Activated T-cell treated with anti-CD3 and anti-CD28 coated beads for 24 hours (primary cell): ENCODE results near the gene HARBI1.
"Not testable (repeated sequence)": the region's sequence is repeated elsewhere in the genome, so short reads cannot be mapped to it uniquely, and the experiment has no call there.

Experiments used
- DNase-seq: peaks from one replicate; pipeline ENCODE4 v3.0.0-alpha.2; 2020; ENCODE audit warnings: low read depth

Gene HARBI1

DNA sequence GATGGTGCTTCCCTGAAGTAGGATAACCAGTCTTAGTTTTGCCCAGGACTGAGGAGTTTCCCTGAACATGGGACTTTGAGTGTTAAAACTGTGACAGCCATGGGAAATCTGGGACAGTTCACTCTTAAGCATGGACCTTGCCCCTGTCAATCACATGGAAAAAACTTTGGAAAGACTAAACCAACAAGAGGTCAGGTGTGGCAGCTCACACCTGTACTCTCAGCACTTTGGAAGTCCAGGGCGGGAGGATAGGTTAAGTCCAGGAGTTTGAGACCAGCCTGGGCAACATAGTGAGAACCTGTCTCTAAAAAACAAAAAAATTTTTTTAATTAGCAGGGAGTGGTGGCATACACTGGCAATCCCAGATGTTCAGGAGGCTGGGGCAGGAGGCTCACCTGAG, 19.9 kb downstream of the HARBI1 start:
- DNase-seq = no peak

DNA sequence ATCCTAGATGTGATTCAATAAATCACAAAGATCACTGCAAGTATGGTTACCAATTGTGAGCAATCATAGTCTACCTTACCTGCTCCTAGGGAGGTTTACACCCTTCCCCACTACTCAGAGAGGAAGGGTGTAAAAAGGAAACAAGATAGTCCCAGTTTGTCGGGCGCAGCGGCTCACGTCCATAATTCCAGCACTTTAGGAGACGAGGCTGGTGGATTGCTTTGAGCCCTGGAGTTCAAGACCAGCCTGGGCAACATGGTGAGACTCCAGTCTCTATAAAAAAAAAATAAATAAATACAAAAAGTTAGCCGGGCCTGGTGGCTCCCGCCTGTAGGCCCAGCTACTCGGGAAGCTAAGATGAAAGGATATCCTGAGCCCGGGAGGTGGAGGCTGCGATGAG, 22.2 kb downstream of the HARBI1 start:
- DNase-seq = no peak

DNA sequence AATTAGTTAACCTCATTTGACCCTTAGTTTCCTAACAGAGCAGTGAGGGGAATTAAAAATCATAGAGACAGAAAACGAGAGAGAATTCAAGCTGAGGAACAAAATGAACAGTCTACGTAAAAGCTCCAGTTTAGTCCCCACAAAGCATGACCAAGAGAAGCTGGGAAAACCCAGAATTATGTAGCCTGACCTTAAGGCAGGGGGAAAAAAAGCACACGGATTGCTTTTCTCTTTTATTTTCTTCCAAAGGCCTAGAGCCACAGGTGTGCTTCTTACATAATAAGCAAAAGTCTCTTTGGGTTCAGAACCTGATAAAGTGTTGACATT, 22.7 kb downstream of the HARBI1 start:
- no peak for DNase-seq

DNA sequence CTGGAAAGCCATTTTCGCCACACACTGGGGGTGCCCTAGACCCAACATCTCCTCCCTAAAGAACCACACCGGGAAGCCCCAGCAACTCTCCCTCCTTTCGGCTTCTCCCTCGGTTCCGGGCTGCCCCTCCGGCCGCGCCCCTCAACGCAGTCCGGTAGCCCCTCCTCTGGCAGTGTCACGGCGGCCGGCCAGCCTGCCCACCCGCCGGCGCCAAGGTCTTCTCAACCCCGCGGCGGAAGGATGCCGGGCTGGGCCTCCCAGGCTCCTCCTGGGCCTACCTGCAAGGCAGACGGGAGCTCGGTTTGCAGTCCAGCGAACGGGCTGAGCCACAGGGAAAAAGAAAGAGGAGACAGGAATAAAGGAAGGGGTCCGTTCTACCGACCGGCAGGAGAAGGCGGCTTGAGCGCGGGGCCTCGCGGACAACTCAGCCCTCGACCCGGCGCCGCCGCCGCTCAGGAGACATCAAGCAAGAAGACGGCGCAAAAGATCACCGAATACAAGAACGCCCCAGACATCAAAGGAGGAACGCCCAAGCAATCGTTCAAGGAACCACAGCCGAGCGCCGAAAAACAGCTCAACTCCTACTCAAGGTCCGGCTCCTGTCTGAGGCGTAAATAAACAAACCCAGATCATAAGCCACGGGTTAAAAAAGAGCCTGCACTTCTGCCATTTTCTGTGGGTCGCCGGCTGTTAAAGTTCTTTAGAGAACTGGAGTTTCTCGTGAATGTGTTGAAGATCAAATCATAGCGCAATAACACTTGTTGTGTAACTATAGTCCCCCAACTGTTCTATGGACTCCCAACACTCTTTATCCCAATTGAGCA, 23.3 kb downstream of the HARBI1 start, which contains the start of gene AMBRA1:
AMBRA1 (minus strand) TSS at position 474 of the 824 bp plus-strand sequence. CDS start 45,643 bp downstream, outside the sequence.
- DNase-seq = peak; percentile 83

DNA sequence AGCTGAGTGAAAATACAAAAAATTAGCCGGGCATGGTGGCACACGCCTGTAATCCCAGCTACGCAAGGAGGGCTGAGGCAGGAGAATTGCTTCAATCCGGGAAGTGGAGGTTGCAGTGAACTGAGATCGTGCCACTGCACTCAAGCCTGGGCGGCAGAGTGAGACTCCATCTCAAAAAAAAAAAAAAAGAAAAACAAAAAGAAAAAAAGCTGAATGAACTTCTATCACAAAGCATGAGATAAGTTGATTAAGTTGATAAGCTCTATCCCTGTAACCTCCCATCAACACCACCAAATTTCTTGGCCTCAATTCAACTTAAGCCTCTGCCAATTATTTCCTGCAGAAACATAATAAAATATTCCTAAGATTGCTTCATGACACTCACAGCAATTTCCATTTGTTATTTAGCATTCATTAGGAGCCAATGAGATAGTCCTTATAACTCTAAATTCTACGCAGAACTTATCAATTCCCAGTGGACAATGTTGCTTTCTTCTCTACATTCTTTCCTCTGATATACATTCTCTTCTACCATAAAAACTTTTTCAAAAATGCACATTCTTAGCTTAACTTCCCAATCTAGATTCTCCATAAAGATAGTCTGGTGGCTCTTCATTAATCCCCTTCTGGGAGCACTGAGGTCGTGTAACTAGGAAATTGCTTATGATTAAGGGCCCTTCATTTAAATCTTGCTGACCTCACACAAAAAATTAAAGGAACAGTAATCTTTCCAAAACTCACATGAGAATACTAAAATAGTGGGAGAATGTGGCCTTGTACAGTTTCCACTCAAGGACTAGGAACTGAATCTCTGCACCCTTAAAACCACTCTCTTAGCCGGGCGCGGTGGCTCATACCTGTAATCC, 26.1 kb downstream of the HARBI1 start:
- no peak for DNase-seq

DNA sequence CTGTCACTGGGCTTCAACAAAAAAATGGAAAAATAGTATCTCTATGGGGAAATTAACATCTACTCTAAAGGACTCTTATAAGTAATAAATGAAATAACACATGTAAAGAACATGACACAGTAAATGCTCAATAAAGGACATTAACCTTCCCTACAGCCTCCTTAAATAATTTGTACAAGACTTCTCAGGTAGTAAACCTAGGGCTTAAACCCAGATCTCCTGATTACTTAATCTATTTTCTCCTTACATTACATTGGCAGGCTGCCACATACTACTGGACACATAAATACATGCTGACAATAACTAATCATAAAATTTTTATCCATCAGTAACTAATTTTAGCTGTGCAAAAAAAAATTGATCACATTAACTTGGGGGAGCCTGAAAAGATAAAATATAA, 28.1 kb downstream of the HARBI1 start:
- DNase-seq = no peak

DNA sequence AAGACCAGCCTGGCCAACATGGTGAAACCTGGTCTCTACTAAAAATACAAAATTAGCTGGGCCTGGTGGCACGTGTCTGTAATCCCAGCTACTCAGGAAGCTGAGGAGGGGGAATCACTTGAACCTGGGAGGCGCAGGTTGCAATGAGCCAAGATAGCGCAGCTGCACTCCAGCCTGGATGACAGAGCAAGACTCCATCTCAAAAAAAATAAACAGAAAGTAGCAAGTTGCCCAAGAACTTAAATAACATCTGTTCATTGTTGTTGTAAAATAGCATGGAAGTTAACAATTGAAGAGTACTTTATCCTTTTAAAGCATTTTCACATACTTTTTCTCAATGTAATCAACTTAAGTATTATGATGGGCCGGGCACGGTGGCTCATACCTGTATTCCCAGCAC, 28.9 kb downstream of the HARBI1 start:
- no peak for DNase-seq

DNA sequence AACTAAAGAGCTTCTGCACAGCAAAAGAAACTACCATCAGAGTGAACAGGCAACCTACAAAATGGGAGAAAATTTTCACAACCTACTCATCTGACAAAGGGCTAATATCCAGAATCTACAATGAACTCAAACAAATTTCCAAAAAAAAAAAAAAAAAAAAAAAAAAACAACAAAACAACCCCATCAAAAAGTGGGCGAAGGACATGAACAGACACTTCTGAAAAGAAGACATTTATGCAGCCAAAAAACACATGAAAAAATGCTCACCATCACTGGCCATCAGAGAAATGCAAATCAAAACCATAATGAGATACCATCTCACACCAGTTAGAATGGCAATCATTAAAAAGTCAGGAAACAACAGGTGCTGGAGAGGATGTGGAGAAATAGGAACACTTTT, 33.5 kb downstream of the HARBI1 start:
- not testable (repeated sequence) for DNase-seq

DNA sequence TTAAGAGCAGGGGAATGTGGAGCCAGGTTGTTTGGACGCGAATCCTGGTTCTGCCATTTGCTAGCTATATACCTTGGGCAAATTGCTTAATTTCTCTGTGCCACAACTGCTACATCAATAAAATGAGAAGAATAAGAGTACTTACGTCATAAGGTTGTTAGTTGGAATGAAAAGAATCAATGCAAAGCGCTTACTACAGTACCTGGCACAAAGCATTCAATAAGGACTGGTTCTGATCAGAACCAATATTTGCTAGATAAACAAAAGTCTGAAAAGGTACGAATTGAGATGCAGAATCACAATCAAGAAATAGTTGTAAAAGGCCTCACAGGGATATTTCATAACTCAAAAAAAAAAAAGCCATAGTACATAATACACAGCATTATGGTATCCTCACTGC, 34.4 kb downstream of the HARBI1 start:
- no peak for DNase-seq

DNA sequence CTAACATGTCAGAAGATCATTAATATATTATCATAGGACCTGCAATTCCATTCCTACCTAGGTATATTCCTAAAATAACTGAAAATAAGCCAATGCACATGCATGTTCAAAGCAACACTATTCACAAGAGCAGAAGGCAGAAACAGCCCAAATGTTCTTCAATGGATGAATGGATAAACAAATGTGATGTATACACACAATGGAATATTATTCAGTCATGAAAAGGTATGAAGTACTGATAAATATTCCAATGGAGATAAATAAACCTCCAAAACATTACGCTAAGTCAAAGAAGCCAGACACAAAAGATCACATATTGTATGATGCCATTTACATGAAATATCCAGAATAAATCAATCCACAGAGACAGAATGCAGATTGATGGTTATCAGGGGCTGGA, 40.0 kb downstream of the HARBI1 start:
- DNase-seq = no peak

DNA sequence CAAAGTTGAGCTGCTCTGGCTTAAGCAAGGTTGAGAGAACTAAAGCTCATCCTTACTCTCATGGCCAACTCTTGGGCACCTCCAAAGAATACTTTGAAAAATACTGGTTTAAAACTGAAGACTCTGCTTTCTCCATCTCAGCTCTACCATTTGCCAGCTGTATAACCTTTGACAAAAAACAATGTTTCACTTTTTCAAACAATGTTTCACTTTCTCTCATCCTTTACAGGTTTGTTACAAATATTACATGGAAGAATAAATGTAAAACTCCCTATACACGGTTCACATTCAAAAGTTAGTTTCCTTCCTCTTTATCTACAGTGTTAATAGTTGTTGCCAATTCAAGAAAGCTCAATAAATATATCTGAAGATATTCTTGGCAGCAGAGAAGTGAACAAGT, 42.4 kb downstream of the HARBI1 start:
- DNase-seq = no peak

DNA sequence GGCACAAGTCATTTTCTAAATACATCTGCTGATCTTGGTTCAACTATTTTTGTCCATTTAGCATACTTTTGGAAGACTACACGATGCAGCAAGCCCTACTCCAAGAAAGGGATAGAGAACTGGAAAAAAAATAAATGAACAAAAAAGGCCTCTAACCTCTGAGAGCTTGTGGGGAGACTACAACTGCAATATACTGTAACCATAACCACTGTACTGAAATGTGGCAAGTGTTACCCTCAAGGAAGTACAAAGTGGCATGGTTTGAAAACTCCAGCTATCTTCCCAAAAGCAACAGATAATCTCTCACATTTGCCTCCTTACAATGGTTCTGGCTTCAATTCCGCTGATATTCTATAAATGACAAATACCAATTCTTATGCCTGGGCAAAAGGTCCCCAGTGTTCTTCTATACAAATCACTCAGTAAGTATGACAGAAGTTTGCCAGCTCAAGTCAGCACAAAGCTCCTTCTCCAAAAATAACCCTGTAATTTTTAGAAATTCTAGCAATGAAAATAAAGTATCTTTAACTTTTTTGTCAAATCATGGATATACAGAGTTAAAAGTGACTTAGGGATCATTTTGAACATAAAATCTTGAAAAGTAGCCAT, 46.1 kb downstream of the HARBI1 start:
- no peak for DNase-seq

DNA sequence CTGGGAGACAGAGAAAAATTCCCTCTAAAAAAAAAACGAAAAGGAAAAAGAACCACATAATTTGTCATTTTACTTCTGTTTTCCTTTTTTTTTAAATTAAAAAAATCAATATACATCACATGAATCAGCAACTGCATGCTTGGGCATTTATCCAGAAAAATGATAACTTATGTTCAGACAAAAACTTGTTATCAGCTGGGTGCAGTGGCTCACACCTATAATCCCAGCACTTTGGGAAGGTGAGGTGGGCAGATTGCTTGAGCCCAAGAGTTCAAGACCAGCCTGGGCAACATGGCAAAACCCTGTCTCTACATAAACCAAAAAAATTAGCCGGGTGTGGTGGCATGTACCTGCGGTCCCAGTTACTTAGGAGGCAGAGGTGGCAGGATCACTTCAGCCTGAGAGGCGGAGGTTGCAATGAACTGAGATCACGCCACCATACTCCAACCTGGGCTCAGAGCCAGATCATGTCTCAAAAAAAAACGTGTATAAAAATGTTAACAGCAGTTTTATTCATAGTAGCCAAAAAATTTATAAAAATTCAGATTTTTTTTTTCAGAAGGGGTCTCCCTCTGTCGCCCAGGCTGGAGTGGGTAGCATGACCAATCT, 51.7 kb downstream of the HARBI1 start:
- no peak for DNase-seq

DNA sequence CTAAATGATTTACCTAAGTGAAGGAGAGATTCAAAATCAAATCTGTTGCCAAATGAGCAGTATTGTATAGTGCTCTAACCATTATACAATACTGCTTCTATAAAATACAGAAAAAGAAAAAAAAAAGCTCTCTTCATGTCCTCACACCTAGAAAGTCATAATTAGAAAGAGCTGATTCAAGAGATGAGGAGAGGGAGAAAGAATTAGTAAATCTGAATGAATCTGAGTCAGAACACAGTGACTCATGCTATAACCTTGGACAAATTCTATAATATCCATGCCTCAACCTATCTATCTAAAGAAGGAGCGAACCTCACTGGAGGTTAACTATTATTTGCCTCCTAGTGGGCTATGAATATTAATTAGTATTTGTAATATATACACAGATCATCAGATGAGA, 52.6 kb downstream of the HARBI1 start:
- DNase-seq = no peak

DNA sequence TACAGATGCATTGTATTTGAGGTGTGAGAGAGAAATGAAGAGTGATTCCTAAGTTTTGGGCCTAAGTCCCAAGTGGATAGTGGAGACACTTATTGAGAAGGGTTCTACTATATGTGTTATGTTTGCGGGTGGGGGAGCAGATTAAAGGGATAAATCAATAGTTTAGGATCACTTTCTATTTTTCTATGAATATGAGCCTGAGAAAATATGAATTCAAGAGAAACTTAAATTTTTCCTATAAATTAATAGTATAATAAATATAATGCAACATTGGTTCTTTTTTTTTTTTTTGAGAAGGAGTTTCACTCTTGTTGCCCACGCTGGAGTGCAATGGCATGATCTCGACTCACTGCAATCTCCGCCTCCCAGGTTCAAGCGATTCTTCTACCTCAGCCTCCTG, 54.5 kb downstream of the HARBI1 start:
- no peak for DNase-seq

DNA sequence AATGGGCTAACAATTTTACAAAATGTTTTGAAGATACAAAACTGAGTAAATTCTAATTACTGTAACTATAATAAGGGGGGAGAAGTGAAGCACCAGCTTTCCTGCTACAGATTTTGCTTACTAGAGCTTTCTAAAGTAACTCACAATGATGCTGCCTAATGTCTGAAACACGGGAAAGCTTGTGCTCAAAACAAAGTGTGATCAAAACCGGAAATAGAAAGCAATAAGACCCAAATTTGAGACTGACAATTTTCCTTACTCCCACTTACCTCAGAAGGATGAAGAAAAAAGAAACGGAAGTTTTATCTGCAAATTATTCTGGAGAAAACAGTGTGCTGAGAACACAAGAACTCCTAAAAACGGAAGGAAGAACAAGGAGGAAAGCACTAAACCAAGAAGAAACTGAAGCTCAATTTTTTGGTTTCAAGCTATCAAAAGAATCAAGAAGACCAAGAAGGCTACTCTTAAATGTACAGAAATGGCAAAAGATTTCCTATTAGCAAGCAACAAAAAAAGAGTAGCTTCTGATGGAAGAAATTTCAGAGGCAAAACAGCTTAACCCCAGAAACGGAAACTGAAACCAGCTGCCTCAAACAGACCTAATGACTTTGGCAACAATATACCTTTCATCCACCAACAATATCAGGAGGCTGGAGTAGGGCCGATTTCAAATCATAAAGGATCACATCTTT, 56.6 kb downstream of the HARBI1 start:
- no peak for DNase-seq

DNA sequence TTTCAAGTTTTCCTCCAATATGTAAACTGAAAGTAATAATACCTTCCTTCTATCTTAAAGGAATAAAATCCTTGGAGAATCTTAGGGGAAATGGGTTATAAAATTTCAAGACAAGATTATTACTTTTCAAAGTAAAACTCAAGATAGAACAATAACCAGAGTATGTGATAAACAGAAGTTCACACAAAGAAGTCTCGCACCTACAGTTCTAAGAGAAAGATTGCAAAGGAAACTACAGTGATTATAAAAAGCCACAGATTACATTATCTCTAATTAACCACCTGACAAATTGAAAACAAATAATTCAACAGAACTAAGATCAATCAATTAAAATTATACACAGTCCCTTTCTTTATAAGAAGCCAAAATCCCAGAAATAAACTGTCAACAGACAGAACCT, 57.2 kb downstream of the HARBI1 start:
- no peak for DNase-seq

DNA sequence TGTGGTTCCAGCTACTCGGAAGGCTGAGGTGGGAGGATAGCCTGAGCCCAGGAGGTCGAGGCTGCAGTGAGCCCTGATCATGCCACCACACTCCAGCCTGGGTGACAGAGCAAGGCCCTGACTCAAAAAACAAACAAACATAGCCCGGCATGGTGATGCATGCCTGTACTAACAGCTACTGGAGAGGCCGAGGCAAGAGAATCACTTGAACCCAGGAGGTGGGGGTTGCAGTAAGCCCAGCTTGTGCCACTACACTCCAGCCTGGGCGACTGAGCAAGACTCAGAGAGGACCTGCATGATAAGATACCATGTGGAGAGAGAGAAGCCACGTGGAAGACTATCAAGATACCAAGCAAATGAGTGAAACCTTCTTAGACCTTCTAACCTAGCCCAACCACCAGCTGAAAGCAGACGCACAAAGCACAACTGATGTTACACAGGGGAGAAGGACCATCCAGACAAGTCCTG, 59.3 kb downstream of the HARBI1 start:
- no peak for DNase-seq

DNA sequence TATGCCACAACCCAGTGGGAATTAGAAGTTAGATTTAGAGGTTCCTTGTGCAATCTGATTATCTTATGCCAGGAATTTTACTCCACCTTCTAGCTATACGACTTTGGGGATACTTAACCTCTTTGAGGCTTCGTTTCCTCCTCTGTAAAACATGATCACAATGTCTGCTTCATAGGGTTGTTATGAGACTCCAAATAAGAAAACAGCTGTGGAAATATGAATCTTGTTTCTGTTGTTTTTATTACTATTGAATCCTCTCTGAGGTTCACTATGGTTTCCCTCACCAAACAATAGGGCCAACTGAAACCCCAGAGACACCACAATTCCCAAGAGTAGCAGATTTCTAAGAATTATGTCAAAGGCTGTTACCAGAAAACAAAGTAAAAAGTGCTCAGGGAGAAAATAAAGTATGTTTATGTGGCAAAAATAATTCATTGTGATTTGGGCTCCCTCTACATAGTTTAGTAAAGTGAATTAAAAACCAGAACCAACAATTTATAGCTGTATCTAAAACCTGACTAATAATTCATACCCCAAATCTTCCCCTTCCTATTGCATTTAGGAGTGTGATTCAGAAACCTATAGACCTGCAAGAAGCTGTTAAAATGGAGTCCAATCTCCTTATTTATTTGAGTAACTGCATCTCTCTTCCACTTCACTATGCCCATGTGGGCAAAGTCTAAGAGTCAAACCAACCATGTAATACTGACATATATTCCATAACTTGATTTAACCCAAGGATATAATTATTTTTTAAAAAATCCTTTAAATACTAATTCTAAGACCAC, 61.6 kb downstream of the HARBI1 start:
- no peak for DNase-seq

DNA sequence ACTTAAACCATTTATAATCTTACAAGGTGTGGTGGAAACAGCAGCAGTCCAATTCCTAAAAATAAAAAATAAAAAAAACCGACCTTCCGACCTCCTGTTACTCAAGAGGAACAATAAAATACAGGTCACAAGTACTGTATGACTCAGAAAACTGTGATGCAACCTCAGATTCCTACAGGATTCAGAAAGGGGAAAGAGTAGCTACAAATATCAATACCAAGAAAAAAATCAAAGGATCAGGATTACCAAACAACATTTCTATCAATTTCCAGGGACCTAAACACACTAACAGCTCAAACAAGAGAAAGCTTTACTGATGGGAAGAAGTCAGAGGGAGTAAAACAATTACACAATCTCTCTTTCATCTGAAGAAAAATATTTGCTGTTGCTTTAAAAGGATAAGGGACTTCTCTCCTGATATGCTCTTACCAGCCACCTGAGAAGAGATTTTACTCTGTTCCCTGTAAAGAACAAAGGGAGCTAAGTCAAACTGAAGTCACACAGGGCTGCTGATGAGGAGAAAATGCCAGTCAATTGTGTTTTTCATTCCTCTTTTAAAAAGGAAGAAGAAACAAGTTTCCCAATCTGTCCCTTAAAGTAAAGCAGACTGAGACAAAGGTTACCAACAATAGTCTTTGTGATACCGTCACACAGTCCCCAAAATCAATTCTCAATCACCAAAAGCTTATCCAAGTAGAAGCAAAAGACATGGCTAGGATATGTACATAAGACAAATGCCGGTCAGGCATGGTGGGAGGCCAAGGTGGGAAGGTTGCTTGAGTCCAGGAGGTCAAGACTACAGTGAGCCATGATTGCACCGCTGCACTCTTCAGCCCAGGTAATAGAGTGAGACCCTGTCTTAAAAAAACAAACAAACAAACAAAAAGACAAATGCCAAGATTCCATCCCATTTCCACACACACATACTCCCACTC, 62.5 kb downstream of the HARBI1 start:
- DNase-seq = no peak
